Tibial nerve (tissue), 4 donors: ENCODE measurements around the gene KCNH2. TPM values are rescaled to one million over a fixed set of nuclear protein-coding genes. Genes with fewer than 3 reads are reported as not detected.

ENCODE experiments used
- DNase-seq, 2 donors: peaks; one replicate each; pipeline ENCODE4 v3.0.0-alpha.2; 2019; ENCODE audit warnings: low spot score in 2 of 2
- H3K27ac ChIP-seq, 4 donors: fragments of 200-600 bp; sonication (generic) in 3 of 4; one replicate each; pipeline ENCODE4 v1.5.1; 2017 to 2019; ENCODE audit warnings: mild to moderate bottlenecking in 1 of 4
- H3K27me3 ChIP-seq, 2 donors: fragments of 200-600 bp; sonication (generic) in 1 of 2; one replicate each; pipeline versions ENCODE4 v1.5.1 to v1.6.0; 2017 to 2019
- H3K36me3 ChIP-seq, 3 donors: fragments of 200-600 bp; sonication (generic); one replicate each; pipeline ENCODE4 v1.5.1; 2018 to 2019
- H3K4me1 ChIP-seq, 4 donors: fragments of 200-600 bp; sonication (generic) in 3 of 4; one replicate each; pipeline ENCODE4 v1.5.1; 2017 to 2019
- H3K4me3 ChIP-seq, 4 donors: fragments of 200-600 bp; sonication (generic) in 3 of 4; one replicate each; pipeline ENCODE4 v1.5.1; 2017 to 2019; ENCODE audit warnings: mild to moderate bottlenecking in 1 of 4, moderate library complexity in 1 of 4
- H3K9me3 ChIP-seq, 4 donors: fragments of 200-600 bp; sonication (generic) in 3 of 4; one replicate each; pipeline ENCODE4 v1.5.1; 2017 to 2019
- EP300 ChIP-seq, 2 donors: sonication (generic); formaldehyde crosslinking; IDR thresholded peaks; one replicate each; pipeline ENCODE4 v1.6.1; 2017; ENCODE audit warnings: antibody characterized with exemption in 2 of 2, mild to moderate bottlenecking in 1 of 2
- POLR2A ChIP-seq, 2 donors: fragments of 450-650 bp; IDR thresholded peaks; one replicate each; pipeline ENCODE4 v1.6.1; 2017; ENCODE audit warnings: antibody characterized with exemption in 2 of 2, mild to moderate bottlenecking in 2 of 2, moderate library complexity in 2 of 2
- WGBS, 2 donors: methylation state at CpG; one replicate each; pipeline ENCODE4 v1.1.5; 2018; 5-methylcytosine and 5-hydroxymethylcytosine counted together
- total RNA-seq, 4 donors: library from RNA; depleted of rRNA; stranded (reverse); fragments of >200 nt; gene quantifications; one replicate each; pipeline ENCODE4 v1.1.0, GENCODE V29; 2016
- TF ChIP-seq, protein P1 (sequence below), 5 experiments: fragments of 200-600 bp in 3 of 5; fragments of 450-650 bp in 2 of 5; sonication (generic) in 3 of 5; IDR thresholded peaks; one replicate each; pipeline ENCODE4 v1.5.1; 2016 to 2019; ENCODE audit warnings: antibody characterized with exemption in 5 of 5, mild to moderate bottlenecking in 3 of 5, moderate library complexity in 2 of 5

KCNH2 gene
- total RNA-seq, 4 donors from 2014 or later: 1.5 to 9.0 (median 2.4) TPM

- WGBS, 2 donors: 56 to 59% methylated on average over 10 of the region's 10 CpGs
- DNase-seq: no peak
- Histone ChIP-seq H3K27ac (no peak overlapping the region), H3K4me3 (no peak overlapping the region), H3K36me3 (no peaks in the 10 kb centered on the region), H3K27me3 (peaks cover 0 to 17% of the 10 kb centered on the region in 2 donors), H3K9me3 (peaks cover 0 to 11% (median 2%) of the 10 kb centered on the region in 4 donors), H3K4me1 (peaks cover 0 to 14% (median 0%) of the 10 kb centered on the region in 4 donors)
- no peak for TF ChIP-seq EP300 (IDR thresholded peaks at IDR 0.05)
- TF ChIP-seq, protein P1, sequence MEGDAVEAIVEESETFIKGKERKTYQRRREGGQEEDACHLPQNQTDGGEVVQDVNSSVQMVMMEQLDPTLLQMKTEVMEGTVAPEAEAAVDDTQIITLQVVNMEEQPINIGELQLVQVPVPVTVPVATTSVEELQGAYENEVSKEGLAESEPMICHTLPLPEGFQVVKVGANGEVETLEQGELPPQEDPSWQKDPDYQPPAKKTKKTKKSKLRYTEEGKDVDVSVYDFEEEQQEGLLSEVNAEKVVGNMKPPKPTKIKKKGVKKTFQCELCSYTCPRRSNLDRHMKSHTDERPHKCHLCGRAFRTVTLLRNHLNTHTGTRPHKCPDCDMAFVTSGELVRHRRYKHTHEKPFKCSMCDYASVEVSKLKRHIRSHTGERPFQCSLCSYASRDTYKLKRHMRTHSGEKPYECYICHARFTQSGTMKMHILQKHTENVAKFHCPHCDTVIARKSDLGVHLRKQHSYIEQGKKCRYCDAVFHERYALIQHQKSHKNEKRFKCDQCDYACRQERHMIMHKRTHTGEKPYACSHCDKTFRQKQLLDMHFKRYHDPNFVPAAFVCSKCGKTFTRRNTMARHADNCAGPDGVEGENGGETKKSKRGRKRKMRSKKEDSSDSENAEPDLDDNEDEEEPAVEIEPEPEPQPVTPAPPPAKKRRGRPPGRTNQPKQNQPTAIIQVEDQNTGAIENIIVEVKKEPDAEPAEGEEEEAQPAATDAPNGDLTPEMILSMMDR (IDR thresholded peaks at IDR 0.05): no peak
- TF ChIP-seq POLR2A (IDR thresholded peaks at IDR 0.05): no peak
Measured at GRCh38 chr7:150896562-150897209, 81.4 kb downstream of the KCNH2 start.

DNA sequence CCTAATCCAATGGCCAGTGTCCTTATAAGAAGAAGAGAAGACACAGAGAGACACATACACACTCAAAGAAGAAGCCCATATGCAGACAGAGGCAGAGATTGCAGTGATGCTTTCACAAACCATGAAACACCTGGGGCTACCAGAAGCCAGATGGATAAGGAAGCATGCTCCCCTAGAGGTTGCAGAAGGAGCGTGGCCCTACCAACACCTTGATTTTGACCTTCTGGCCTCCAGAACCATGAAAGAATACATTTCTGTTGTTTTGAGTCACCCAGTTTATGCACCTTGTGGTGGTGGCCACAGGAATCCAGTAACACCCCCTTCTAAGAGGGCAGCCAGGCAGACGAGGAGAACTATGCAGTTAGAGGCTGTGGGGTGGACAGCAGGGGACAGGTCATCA lies 82.3 kb downstream of the KCNH2 start:
- H3K27me3 ChIP-seq: peaks cover 0 to 17% of the 10 kb centered on the region in 2 donors
- 60 to 67% methylated on average over 2 of the region's 2 CpGs for WGBS, 2 donors
- no peak for DNase-seq
- no peak overlapping the region for H3K4me3 ChIP-seq
- H3K36me3 ChIP-seq: no peaks in the 10 kb centered on the region
- peaks cover 0 to 11% (median 2%) of the 10 kb centered on the region in 4 donors for H3K9me3 ChIP-seq
- no peak overlapping the region for H3K27ac ChIP-seq
- TF ChIP-seq POLR2A (IDR thresholded peaks at IDR 0.05): no peak
- TF ChIP-seq, protein P1 (IDR thresholded peaks at IDR 0.05): no peak
- TF ChIP-seq EP300 (IDR thresholded peaks at IDR 0.05): no peak
- H3K4me1 ChIP-seq: peaks cover 0 to 9% (median 0%) of the 10 kb centered on the region in 4 donors

Other genes starting within 250 kb of the KCNH2 start
- 10 to 100 TPM; 22.0 to 36.7 (median 33.4) TPM for gene GIMAP5, start 240.9 kb downstream of the KCNH2 start, total RNA-seq
- 10 to 100 TPM; 33.9 to 83.1 (median 63.2) TPM for gene TMEM176B, start 178.0 kb downstream of the KCNH2 start, total RNA-seq
- 10 to 100 TPM; 21.8 to 62.4 (median 36.1) TPM for gene TMEM176A, start 177.6 kb downstream of the KCNH2 start, total RNA-seq
- gene AOC1, start 125.8 kb downstream of the KCNH2 start, total RNA-seq: not detected
- gene NOS3, start 12.7 kb upstream of the KCNH2 start, total RNA-seq: 10 to 100 TPM; 20.3 to 38.1 (median 23.8) TPM
- not detected for gene ATG9B, start 46.2 kb upstream of the KCNH2 start, total RNA-seq
- 10 to 100 TPM; 21.0 to 49.0 (median 31.6) TPM for gene ABCB8, start 50.1 kb upstream of the KCNH2 start, total RNA-seq
- 1 to 10 TPM; 1.7 to 6.0 (median 4.0) TPM for gene ASIC3, start 70.2 kb upstream of the KCNH2 start, total RNA-seq
- gene CDK5, start 79.6 kb upstream of the KCNH2 start, total RNA-seq: 10 to 100 TPM in 1 of 4 donors, 1 to 10 TPM in 3; 3.6 to 13.1 (median 7.1) TPM
- gene SLC4A2, start 81.3 kb upstream of the KCNH2 start, total RNA-seq: 100 to 1,000 TPM in 1 of 4 donors, 10 to 100 TPM in 3; 74.3 to 111 (median 91.4) TPM
- gene FASTK, start 102.5 kb upstream of the KCNH2 start, total RNA-seq: 100 to 1,000 TPM in 1 of 4 donors, 10 to 100 TPM in 3; 69.9 to 139 (median 79.7) TPM
- 10 to 100 TPM; 24.3 to 61.5 (median 33.8) TPM for gene TMUB1, start 105.2 kb upstream of the KCNH2 start, total RNA-seq
- gene AGAP3, start 108.2 kb upstream of the KCNH2 start, total RNA-seq: 100 to 1,000 TPM in 2 of 4 donors, 10 to 100 TPM in 2; 40.0 to 114 (median 87.2) TPM
- not detected for gene GBX1, start 189.4 kb upstream of the KCNH2 start, total RNA-seq
- gene ASB10, start 208.9 kb upstream of the KCNH2 start, total RNA-seq: not detected
- not detected for gene H2BK1, start 232.2 kb upstream of the KCNH2 start, total RNA-seq
- 10 to 100 TPM; 34.3 to 72.9 (median 34.9) TPM for gene ABCF2, start 248.9 kb upstream of the KCNH2 start, total RNA-seq